ENCODE results near the gene GRAP.
"Not testable (repeated sequence)": the region's sequence is repeated elsewhere in the genome, so short reads cannot be mapped to it uniquely, and the experiment has no call there.

Gene GRAP

DNA sequence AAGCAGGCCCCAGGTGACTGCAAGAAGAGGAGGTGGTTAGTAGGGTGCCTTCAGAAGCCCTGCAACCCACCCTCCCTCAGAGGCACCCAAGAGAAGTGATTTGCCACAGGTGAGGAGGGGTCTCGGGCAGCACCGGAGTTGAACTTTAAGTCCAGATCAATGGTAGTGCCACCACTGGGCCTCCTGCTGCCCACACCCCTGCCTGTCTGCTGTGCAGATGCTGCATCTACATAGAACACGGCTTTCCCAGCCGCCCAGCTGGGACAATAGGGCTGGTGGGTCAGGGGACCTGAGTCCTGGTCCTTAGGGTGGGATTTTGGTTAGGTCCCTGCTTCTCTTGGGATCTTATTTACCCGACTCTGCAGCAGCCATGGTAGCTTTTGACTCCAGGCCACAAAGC lies 24.6 kb downstream of the GRAP start:
- no peaks in the 10 kb centered on the region for H3K4me1 ChIP-seq (ENCODE audit: insufficient read depth, low read length)
- peaks cover 18% of the 10 kb centered on the region; the same call in 1 of the 2 replicates for H4K20me1 ChIP-seq (ENCODE audit: insufficient read depth, low read length)
- H3K36me3 ChIP-seq (ENCODE audit: insufficient read depth, low read length) = peaks cover 15% of the 10 kb centered on the region
- no peak overlapping the region for H3K4me3 ChIP-seq (ENCODE audit: low read depth in 1 of 2, low read length in 2 of 2)
- no peak overlapping the region for H3K9ac ChIP-seq (ENCODE audit: low read depth, low read length)
- no peak overlapping the region for H2AFZ ChIP-seq (ENCODE audit: low read depth, low read length)
- no peak overlapping the region for H3K4me2 ChIP-seq (ENCODE audit: insufficient read depth, low read length)
- DNase-seq = no peak
- H3K27ac ChIP-seq (ENCODE audit: low read length) = no peak overlapping the region
- H3K79me2 ChIP-seq (ENCODE audit: insufficient read depth, low read length) = no peaks in the 10 kb centered on the region
- no peaks in the 10 kb centered on the region for H3K27me3 ChIP-seq (ENCODE audit: insufficient read depth, low read length, poor library complexity)
- H3K9me3 ChIP-seq (ENCODE audit: insufficient read depth, low read length, severe bottlenecking) = no peaks in the 10 kb centered on the region
- TF ChIP-seq, protein P1, sequence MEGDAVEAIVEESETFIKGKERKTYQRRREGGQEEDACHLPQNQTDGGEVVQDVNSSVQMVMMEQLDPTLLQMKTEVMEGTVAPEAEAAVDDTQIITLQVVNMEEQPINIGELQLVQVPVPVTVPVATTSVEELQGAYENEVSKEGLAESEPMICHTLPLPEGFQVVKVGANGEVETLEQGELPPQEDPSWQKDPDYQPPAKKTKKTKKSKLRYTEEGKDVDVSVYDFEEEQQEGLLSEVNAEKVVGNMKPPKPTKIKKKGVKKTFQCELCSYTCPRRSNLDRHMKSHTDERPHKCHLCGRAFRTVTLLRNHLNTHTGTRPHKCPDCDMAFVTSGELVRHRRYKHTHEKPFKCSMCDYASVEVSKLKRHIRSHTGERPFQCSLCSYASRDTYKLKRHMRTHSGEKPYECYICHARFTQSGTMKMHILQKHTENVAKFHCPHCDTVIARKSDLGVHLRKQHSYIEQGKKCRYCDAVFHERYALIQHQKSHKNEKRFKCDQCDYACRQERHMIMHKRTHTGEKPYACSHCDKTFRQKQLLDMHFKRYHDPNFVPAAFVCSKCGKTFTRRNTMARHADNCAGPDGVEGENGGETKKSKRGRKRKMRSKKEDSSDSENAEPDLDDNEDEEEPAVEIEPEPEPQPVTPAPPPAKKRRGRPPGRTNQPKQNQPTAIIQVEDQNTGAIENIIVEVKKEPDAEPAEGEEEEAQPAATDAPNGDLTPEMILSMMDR (IDR thresholded peaks at IDR 0.05; ENCODE audit: borderline replicate concordance, extremely low read depth, low read length, poor library complexity, severe bottlenecking) = no peak
- TF ChIP-seq EZH2 (IDR thresholded peaks at IDR 0.05; ENCODE audit: borderline replicate concordance, low read depth, low read length, severe bottlenecking) = no peak
- no peak for ATAC-seq (ENCODE audit: insufficient read depth, low read depth)

DNA sequence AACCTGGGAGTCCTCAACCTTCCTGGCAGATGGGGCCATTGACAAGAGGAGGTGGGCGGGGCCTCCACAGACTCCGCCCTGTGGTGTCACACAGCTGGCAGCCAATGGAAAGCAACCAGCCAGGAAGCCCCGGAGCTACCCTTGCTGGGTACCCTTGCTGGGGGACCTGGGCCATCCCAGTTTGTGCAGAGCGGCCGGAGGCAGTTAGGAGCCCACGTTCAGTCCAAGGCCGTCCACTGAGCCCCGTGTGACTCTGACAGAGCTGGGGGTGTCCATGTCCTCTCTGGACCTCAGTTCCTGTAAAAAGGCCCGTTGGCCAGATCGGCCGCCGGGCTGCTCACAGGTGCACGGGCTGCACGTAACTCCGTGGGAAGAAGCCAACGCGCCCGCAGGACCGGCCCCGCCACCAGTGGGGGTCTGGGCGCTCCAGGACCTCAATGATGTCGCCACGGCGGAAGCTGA lies 25.1 kb downstream of the GRAP start:
- TF ChIP-seq EZH2 (IDR thresholded peaks at IDR 0.05; ENCODE audit: borderline replicate concordance, low read depth, low read length, severe bottlenecking) = no peak
- TF ChIP-seq, protein P1 (IDR thresholded peaks at IDR 0.05; ENCODE audit: borderline replicate concordance, extremely low read depth, low read length, poor library complexity, severe bottlenecking) = no peak
- no peak overlapping the region for H3K4me3 ChIP-seq (ENCODE audit: low read depth in 1 of 2, low read length in 2 of 2)
- H3K4me1 ChIP-seq (ENCODE audit: insufficient read depth, low read length) = no peaks in the 10 kb centered on the region
- no peaks in the 10 kb centered on the region for H3K9me3 ChIP-seq (ENCODE audit: insufficient read depth, low read length, severe bottlenecking)
- no peak overlapping the region for H2AFZ ChIP-seq (ENCODE audit: low read depth, low read length)
- H3K36me3 ChIP-seq (ENCODE audit: insufficient read depth, low read length) = peaks cover 15% of the 10 kb centered on the region
- H4K20me1 ChIP-seq (ENCODE audit: insufficient read depth, low read length) = peaks cover 18% of the 10 kb centered on the region; the same call in 1 of the 2 replicates
- no peaks in the 10 kb centered on the region for H3K27me3 ChIP-seq (ENCODE audit: insufficient read depth, low read length, poor library complexity)
- no peak overlapping the region for H3K27ac ChIP-seq (ENCODE audit: low read length)
- no peak overlapping the region for H3K9ac ChIP-seq (ENCODE audit: low read depth, low read length)
- ATAC-seq (ENCODE audit: insufficient read depth, low read depth) = peak; percentile 51; the same call in 2 of the 3 replicates
- DNase-seq = peak; percentile 49
- no peaks in the 10 kb centered on the region for H3K79me2 ChIP-seq (ENCODE audit: insufficient read depth, low read length)
- H3K4me2 ChIP-seq (ENCODE audit: insufficient read depth, low read length) = no peak overlapping the region

DNA sequence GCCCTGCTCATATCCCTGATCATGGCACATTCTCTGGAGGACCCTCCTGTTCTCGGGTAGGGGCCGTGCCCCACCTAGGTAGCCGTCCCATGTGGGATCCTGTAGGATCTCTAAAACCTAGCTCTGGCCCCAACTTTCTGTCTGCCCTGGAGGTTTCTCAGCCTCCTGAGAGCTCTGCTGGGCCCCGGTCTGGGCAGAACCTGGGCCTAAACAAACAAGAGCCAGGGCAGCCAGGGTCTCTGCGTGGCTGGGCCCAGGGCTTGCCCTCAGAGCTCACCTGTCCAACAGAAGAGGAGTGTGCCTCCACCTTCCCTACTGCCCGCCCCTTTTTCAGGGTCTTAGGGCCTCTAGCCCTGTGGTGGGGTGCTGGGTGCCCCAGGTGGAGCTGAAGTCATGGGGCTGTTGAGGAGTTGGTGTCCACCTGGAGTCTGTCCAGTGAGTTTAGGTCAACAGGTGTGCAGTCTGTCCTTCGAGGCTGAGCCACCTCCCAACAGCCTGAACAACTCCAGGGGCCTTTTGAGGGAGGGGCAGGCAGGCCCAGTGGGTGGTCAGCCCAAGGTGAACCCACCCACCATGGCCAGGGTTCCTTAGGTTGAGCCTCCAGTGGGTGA lies 25.6 kb downstream of the GRAP start:
- ATAC-seq (ENCODE audit: insufficient read depth, low read depth); H3K27ac ChIP-seq (ENCODE audit: low read length); H3K4me1 ChIP-seq (ENCODE audit: insufficient read depth, low read length); H3K4me2 ChIP-seq (ENCODE audit: insufficient read depth, low read length); H3K79me2 ChIP-seq (ENCODE audit: insufficient read depth, low read length); H2AFZ ChIP-seq (ENCODE audit: low read depth, low read length); H3K4me3 ChIP-seq (ENCODE audit: low read depth in 1 of 2, low read length in 2 of 2); H3K9ac ChIP-seq (ENCODE audit: low read depth, low read length); DNase-seq; H3K27me3 ChIP-seq (ENCODE audit: insufficient read depth, low read length, poor library complexity); H3K9me3 ChIP-seq (ENCODE audit: insufficient read depth, low read length, severe bottlenecking): not testable (repeated sequence)
- H4K20me1 ChIP-seq (ENCODE audit: insufficient read depth, low read length) = peaks cover 18% of the 10 kb centered on the region; the same call in 1 of the 2 replicates
- H3K36me3 ChIP-seq (ENCODE audit: insufficient read depth, low read length) = peaks cover 15% of the 10 kb centered on the region

DNA sequence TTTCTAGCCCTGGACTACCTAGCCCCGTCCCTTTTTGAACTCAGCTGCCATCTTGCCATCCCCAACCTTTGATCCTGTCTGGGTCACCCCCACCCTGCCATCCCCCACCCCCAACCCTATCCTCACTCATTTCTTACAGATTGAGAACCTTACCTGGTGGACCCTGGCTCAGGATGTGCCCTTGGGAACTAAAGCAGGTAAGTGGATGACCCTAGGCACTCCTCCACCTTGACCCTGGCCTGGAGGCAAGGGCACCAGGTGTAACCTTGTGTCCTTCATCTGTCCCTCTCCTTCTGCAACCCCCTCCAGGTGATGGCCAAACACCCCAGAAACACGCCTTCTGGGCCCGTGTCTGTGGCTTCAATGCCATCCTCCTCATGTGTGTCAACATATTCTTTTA lies 26.7 kb downstream of the GRAP start:
- H3K27me3 ChIP-seq (ENCODE audit: insufficient read depth, low read length, poor library complexity) = no peaks in the 10 kb centered on the region
- no peak overlapping the region for H3K9ac ChIP-seq (ENCODE audit: low read depth, low read length)
- no peaks in the 10 kb centered on the region for H3K4me1 ChIP-seq (ENCODE audit: insufficient read depth, low read length)
- no peak overlapping the region for H3K4me2 ChIP-seq (ENCODE audit: insufficient read depth, low read length)
- no peaks in the 10 kb centered on the region for H3K9me3 ChIP-seq (ENCODE audit: insufficient read depth, low read length, severe bottlenecking)
- DNase-seq = no peak
- H2AFZ ChIP-seq (ENCODE audit: low read depth, low read length) = no peak overlapping the region
- no peak overlapping the region for H3K4me3 ChIP-seq (ENCODE audit: low read depth in 1 of 2, low read length in 2 of 2)
- no peaks in the 10 kb centered on the region for H3K79me2 ChIP-seq (ENCODE audit: insufficient read depth, low read length)
- peaks cover 15% of the 10 kb centered on the region for H3K36me3 ChIP-seq (ENCODE audit: insufficient read depth, low read length)
- H3K27ac ChIP-seq (ENCODE audit: low read length) = no peak overlapping the region
- H4K20me1 ChIP-seq (ENCODE audit: insufficient read depth, low read length) = peaks cover 18% of the 10 kb centered on the region; the same call in 1 of the 2 replicates
- TF ChIP-seq, protein P1 (IDR thresholded peaks at IDR 0.05; ENCODE audit: borderline replicate concordance, extremely low read depth, low read length, poor library complexity, severe bottlenecking) = no peak
- TF ChIP-seq EZH2 (IDR thresholded peaks at IDR 0.05; ENCODE audit: borderline replicate concordance, low read depth, low read length, severe bottlenecking) = no peak
- ATAC-seq (ENCODE audit: insufficient read depth, low read depth) = no peak

Data from DND-41 (cell line).